Suprapubic skin (tissue), 4 donors: ENCODE results near the gene ELP5. TPM values are rescaled to one million over a fixed set of nuclear protein-coding genes. Genes with fewer than 3 reads are reported as not detected.

Experiments
- DNase-seq, 2 donors: peaks; one replicate each; pipeline ENCODE4 v3.0.0-alpha.2; 2019; ENCODE audit warnings: low spot score in 2 of 2
- H3K27ac ChIP-seq: fragments of 200-600 bp; sonication (generic); one replicate; pipeline ENCODE4 v1.5.1; 2019
- H3K27me3 ChIP-seq: fragments of 200-600 bp; sonication (generic); one replicate; pipeline ENCODE4 v1.5.1; 2019
- H3K36me3 ChIP-seq: fragments of 200-600 bp; sonication (generic); one replicate; pipeline ENCODE4 v1.5.1; 2019
- H3K4me1 ChIP-seq: fragments of 200-600 bp; sonication (generic); one replicate; pipeline ENCODE4 v1.5.1; 2019
- H3K4me3 ChIP-seq: fragments of 200-600 bp; sonication (generic); one replicate; pipeline ENCODE4 v1.5.1; 2019; ENCODE audit warnings: mild to moderate bottlenecking
- H3K9me3 ChIP-seq: fragments of 200-600 bp; sonication (generic); one replicate; pipeline ENCODE4 v1.5.1; 2019
- CTCF ChIP-seq, 2 donors: fragments of 200-600 bp in 1 of 2; fragments of 450-650 bp in 1 of 2; sonication (generic) in 1 of 2; IDR thresholded peaks; one replicate each; pipeline ENCODE4 v1.5.1; 2016 to 2019; ENCODE audit warnings: antibody characterized with exemption in 2 of 2, mild to moderate bottlenecking in 1 of 2, moderate library complexity in 1 of 2
- EP300 ChIP-seq: sonication (generic); formaldehyde crosslinking; IDR thresholded peaks from one replicate; pipeline ENCODE4 v1.6.1; 2017; ENCODE audit warnings: antibody characterized with exemption
- POLR2A ChIP-seq, 2 donors: fragments of 450-650 bp; IDR thresholded peaks; one replicate each; pipeline ENCODE4 v1.6.1; 2017; ENCODE audit warnings: antibody characterized with exemption in 2 of 2, mild to moderate bottlenecking in 2 of 2, moderate library complexity in 2 of 2
- POLR2AphosphoS5 ChIP-seq, 3 donors: sonication (generic); formaldehyde crosslinking; IDR thresholded peaks; one replicate each; pipeline ENCODE4 v1.6.1; 2017; ENCODE audit warnings: antibody characterized with exemption in 3 of 3
- WGBS: methylation state at CpG from one replicate; pipeline ENCODE4 v1.1.5; 2018; 5-methylcytosine and 5-hydroxymethylcytosine counted together
- total RNA-seq, 4 donors: library from RNA; depleted of rRNA; stranded (reverse); fragments of >200 nt; gene quantifications; one replicate each; pipeline ENCODE4 v1.1.0, GENCODE V29; 2016

The ELP5 gene
- total RNA-seq, 4 donors from 2014 or later, result 13.6 to 29.7 (median 20.3) TPM

- Histone ChIP-seq H3K4me3 (peak overlapping the region; percentile 20), H3K4me1 (peaks cover 55% of the 10 kb centered on the region), H3K36me3 (no peaks in the 10 kb centered on the region), H3K27ac (peak overlapping the region; percentile 7), H3K27me3 (peaks cover 36% of the 10 kb centered on the region), H3K9me3 (no peaks in the 10 kb centered on the region)
- no peak for TF ChIP-seq POLR2A (IDR thresholded peaks at IDR 0.05)
- peak in 1 of 3 donors; percentile 61 for TF ChIP-seq POLR2AphosphoS5 (IDR thresholded peaks at IDR 0.05)
- no peak for TF ChIP-seq EP300
- peak; percentile 91 to 95 for TF ChIP-seq CTCF (IDR thresholded peaks at IDR 0.05)
- DNase-seq, result peak in 1 of 2 donors; percentile 90
- 6% methylated on average over 30 of the region's 51 CpGs for WGBS
Measured at GRCh38 chr17:7296189-7296861, 44.3 kb downstream of the ELP5 start.

- TF ChIP-seq EP300, result no peak
- TF ChIP-seq POLR2A (IDR thresholded peaks at IDR 0.05), result no peak
- no peak for TF ChIP-seq CTCF (IDR thresholded peaks at IDR 0.05)
- TF ChIP-seq POLR2AphosphoS5 (IDR thresholded peaks at IDR 0.05), result no peak
- Histone ChIP-seq H3K9me3 (no peaks in the 10 kb centered on the region), H3K27ac (no peak overlapping the region), H3K4me3 (no peak overlapping the region), H3K27me3 (no peaks in the 10 kb centered on the region), H3K4me1 (peaks cover 10% of the 10 kb centered on the region), H3K36me3 (no peaks in the 10 kb centered on the region)
- no peak for DNase-seq
- WGBS, result 90% methylated on average over 7 of the region's 7 CpGs
Measured at GRCh38 chr17:7304179-7304578, 52.2 kb downstream of the ELP5 start.

- no peak for TF ChIP-seq EP300
- no peak for TF ChIP-seq CTCF (IDR thresholded peaks at IDR 0.05)
- peak; percentile 52 to 81 for TF ChIP-seq POLR2A (IDR thresholded peaks at IDR 0.05)
- TF ChIP-seq POLR2AphosphoS5 (IDR thresholded peaks at IDR 0.05), result peak; percentile 47 to 59 (median 56)
- under 1% methylated on average over 58 of the region's 64 CpGs for WGBS
Measured at GRCh38 chr17:7306911-7307685, 55.1 kb downstream of the ELP5 start, which contains the start of gene EIF5A. EIF5A (plus strand) TSS chr17:7307628; CDS start chr17:7309636, 2,008 bp downstream.

GRCh38 chr17:7307686-7308624 is 55.9 kb downstream of the ELP5 start:
- Histone ChIP-seq H3K27ac (peak overlapping the region; percentile 96), H3K4me3 (peak overlapping the region; percentile 86), H3K36me3 (peaks cover 36% of the 10 kb centered on the region), H3K4me1 (peaks cover 40% of the 10 kb centered on the region), H3K9me3 (no peaks in the 10 kb centered on the region), H3K27me3 (no peaks in the 10 kb centered on the region)
- peak in 1 of 2 donors; percentile 88 for DNase-seq
- peak in 1 of 2 donors; percentile 25 for TF ChIP-seq CTCF (IDR thresholded peaks at IDR 0.05)
- no peak for TF ChIP-seq POLR2AphosphoS5 (IDR thresholded peaks at IDR 0.05)
- 1% methylated on average over 22 of the region's 104 CpGs for WGBS

More at GRCh38 chr17:7306911-7307685, 55.1 kb downstream of the ELP5 start, which contains the start of gene EIF5A:
- peak within 1 kb of the TSS; percentile 86 for H3K4me3 ChIP-seq
- no peaks in the 10 kb centered on the region for H3K9me3 ChIP-seq
- peak within 1 kb of the TSS; percentile 96 for H3K27ac ChIP-seq
- peaks cover 36% of the 10 kb centered on the region for H3K4me1 ChIP-seq
- H3K27me3 ChIP-seq, result no peaks in the 10 kb centered on the region
- peaks cover 28% of the 10 kb centered on the region for H3K36me3 ChIP-seq
- peak; percentile 100 for DNase-seq
